C4-2B (cell line): ENCODE measurements around the gene EPB41L5.

Experiments
- ZFX ChIP-seq: fragments of 450-650 bp; IDR thresholded peaks from 2 replicates; pipeline ENCODE4 v1.6.1; 2017
- TF ChIP-seq, protein P1 (sequence below): fragments of 450-650 bp; conservative IDR thresholded peaks from 2 replicates; pipeline ENCODE4 v1.5.1; 2017; ENCODE audit warnings: mild to moderate bottlenecking

DNA sequence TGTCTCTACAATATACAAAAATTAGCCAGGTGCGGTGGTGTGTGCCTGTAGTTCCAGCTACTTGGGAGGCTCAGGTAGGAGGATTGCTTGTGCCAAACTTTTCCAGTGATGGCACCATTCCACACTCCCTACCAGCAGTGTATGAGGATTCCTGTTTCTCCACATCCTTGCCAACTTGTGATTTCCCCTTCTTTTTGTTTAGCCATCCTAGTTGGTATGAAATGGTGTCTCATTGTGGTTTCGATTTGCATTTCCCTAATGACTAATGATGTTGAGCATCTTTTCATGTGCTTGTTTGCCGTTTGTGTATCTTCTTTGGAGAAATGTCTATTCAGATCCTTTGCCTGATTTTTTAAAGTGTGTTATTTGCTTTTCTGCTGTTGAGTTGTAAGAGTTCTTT, 41.0 kb downstream of the EPB41L5 start:
- TF ChIP-seq, protein P1, sequence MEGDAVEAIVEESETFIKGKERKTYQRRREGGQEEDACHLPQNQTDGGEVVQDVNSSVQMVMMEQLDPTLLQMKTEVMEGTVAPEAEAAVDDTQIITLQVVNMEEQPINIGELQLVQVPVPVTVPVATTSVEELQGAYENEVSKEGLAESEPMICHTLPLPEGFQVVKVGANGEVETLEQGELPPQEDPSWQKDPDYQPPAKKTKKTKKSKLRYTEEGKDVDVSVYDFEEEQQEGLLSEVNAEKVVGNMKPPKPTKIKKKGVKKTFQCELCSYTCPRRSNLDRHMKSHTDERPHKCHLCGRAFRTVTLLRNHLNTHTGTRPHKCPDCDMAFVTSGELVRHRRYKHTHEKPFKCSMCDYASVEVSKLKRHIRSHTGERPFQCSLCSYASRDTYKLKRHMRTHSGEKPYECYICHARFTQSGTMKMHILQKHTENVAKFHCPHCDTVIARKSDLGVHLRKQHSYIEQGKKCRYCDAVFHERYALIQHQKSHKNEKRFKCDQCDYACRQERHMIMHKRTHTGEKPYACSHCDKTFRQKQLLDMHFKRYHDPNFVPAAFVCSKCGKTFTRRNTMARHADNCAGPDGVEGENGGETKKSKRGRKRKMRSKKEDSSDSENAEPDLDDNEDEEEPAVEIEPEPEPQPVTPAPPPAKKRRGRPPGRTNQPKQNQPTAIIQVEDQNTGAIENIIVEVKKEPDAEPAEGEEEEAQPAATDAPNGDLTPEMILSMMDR: no peak
- no peak for TF ChIP-seq ZFX
